NCI-H460 (cell line): ENCODE results near the gene MBD6. TPM values are rescaled to one million over a fixed set of nuclear protein-coding genes. Genes with fewer than 3 reads are reported as not detected.
"Not testable (repeated sequence)": the region's sequence is repeated elsewhere in the genome, so short reads cannot be mapped to it uniquely, and the experiment has no call there.

Experiments used
- DNase-seq: peaks from one replicate; pipeline ENCODE4 v3.0.0-alpha.2; 2016; ENCODE audit warnings: low read depth; ENCODE audit errors: extremely low read depth
- total RNA-seq: library from RNA; depleted of rRNA; stranded (reverse); fragments of >200 nt; shearing (Covaris generic); gene quantifications from 2 replicates; pipeline ENCODE4 v1.2.3, GENCODE V29; 2014

The MBD6 gene
- total RNA-seq, 1 experiment from 2014 or later = 8.3 TPM

DNA sequence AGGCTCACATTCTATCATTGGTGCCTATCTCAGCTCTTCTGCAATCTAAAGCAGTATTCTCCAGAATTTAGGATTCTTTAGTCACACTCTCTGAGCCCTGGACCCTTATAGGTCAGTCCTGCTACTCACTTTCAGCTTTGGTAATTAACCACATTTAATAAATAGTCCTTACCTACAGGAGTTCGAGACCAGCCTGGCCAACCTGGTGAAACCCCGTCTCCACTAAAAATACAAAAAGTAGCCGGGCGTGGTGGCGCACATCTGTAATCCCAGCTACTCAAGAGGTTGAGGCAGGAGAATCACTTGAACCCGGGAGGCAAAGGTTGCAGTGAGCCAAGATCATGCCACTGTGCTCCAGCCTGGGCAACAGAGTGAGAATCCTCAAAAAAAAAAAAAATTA lies 8.9 kb upstream of the MBD6 start:
- not testable (repeated sequence) for DNase-seq

DNA sequence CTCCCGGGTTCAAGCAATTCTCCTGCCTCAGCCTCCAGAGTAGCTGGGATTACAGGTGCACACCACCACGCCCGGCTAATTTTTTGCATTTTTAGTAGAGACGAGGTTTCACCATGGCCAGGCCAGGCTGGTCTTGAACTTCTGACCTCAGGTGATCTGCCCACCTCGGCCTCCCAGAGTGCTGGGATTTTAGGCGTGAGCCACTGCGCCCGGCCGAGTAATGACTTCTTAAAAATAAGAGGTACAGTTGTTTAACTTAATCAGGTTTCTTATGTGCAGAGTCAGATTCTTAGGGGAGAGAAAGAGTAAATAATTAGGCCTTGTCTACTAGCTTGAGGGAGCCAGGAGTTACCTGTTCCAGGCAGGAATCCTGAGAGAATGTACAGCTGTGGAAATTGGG lies 8.4 kb upstream of the MBD6 start:
- DNase-seq = not testable (repeated sequence)

DNA sequence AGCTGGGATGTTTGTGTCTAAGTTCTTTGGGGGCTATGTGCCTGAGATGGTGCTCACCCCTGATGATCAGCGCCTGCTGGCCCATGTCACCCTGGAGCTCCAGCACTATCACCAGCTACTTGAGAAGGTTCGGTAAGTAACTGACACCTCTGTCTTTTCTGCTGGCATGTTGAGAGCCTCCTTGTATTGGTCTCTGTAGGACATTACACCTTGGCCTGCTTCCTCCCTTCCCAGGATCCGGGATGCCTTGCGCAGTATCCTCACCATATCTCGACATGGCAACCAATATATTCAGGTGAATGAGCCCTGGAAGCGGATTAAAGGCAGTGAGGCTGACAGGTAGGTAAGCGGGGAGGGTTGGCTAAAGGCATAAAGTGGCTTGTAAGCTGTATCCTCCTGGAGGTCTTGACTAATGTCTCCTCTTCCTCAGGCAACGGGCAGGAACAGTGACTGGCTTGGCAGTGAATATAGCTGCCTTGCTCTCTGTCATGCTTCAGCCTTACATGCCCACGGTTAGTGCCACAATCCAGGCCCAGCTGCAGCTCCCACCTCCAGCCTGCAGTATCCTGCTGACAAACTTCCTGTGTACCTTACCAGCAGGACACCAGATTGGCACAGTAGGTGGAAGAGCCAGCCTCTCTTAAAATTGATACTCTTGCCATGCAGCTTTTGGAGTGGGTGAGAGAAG lies 7.8 kb upstream of the MBD6 start:
- no peak for DNase-seq

- no peak for DNase-seq
Measured at GRCh38 chr12:57515408-57515933, 7.2 kb upstream of the MBD6 start.

DNA sequence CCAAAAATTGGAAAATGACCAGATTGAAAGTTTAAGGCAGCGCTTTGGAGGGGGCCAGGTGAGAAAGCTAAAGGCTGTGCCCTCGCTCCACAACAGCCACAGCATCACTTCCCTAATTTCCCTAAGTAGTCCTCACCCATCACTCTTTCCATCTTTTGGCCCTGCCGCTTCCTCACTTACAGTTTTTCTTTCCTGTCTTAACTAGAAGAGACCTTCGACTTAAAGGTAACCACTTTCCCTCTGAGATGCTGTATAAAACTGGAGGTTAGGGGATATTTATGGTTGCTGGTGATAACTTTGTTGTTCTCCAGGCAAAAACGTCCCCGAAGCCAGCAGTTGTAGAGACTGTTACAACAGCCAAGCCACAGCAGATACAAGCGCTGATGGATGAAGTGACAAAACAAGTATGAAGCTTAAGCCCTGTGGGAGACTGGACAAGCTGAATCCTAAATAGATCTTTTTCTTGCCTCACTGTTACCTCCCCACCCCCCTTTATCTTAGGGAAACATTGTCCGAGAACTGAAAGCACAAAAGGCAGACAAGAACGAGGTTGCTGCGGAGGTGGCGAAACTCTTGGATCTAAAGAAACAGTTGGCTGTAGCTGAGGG lies 6.6 kb upstream of the MBD6 start:
- no peak for DNase-seq

- no peak for DNase-seq
Measured at GRCh38 chr12:57516617-57517153, 5.9 kb upstream of the MBD6 start.

DNA sequence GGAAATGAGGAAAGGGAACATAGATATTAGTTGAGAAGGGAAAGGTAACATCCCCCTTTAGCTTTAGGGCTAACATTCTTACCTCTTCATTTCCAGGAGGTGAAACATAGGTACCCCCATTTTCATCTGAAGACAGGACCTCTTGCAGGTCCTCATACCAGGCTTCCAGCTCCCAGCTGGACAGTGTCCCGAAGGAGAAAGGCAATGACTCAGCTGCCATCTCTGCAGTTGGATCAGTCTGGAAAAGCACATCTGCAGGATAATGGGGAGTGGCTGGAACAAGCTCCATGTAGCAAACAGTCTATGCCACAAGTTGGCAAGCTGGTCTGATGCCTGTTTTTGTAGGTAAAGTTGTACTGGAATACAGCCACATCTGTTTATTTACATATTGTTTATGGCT lies 5.4 kb upstream of the MBD6 start:
- no peak for DNase-seq

DNA sequence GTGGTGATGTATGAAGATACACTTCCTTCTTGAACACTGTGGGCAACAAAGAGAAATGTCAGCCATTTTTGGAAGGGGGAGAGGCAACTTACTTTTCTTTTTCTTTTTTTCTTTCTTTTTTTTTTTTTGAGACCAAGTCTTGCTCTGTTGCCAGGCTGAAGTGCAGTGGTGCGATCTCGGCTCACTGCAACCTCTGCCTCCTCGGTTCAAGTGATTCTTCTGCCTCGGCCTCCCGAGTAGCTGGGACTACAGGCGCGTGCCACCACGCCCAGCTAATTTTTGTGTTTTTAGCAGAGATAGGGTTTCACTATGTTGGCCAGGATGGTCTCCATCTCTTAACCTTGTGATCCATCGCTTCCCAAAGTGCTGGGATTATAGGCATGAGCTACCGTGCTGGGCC lies 4.9 kb upstream of the MBD6 start:
- DNase-seq = not testable (repeated sequence)

DNA sequence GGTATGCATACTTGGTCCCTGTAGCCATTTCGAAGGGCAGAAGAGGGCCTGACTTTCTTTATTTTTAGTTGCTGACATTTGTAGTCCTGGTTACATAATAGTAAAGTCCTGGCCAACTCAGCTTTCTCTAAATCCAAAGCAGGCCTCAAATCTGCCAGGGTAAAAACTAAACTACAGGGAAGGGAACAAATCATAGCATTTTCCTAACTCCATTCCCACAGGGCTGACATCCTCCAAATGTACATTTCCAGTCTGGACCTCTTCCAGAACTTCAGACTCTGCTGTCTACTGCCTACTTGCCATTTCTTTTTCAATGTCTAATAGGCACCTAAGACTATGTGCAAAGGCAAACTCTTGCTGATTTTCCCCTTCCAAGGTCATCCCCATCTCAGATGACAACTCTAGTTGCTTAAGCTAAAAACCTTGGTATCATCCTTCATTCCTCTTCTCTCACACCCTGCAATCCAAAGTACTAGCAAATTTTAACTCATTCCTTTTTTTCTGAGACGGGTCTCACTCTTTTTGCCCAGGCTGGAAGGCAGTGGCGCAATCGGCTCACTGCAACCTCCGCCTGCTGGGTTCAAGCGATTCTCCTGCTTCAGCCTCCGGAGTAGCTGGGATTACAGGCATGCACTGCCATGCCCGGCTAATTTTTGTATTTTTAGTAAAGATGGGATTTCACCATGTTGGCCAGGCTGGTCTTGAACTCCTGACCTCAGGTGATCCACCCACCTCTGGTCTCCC lies 4.3 kb upstream of the MBD6 start:
- DNase-seq = no peak

- DNase-seq = peak; percentile 44
Measured at GRCh38 chr12:57518920-57519795, 3.5 kb upstream of the MBD6 start.

DNA sequence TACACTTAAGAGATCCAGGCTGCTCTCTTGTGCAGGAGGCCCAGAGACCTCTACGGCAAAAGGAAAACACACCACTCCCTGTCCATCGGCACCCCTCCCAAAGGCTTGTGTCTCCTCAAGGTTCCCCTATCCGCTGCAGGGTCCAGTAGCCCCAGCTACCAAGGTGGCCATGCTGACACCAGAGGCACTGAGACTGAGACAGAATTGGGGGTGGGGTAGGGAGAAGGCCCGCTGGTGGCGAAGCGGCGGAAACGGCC lies 2.9 kb upstream of the MBD6 start:
- no peak for DNase-seq

- peak; percentile 99 for DNase-seq
Measured at GRCh38 chr12:57520053-57520818, 2.4 kb upstream of the MBD6 start, which contains the start of gene DDIT3. TSS of gene DDIT3 (minus strand) at chr12:57520514. CDS start at chr12:57517406, 3,108 bp downstream.

DNA sequence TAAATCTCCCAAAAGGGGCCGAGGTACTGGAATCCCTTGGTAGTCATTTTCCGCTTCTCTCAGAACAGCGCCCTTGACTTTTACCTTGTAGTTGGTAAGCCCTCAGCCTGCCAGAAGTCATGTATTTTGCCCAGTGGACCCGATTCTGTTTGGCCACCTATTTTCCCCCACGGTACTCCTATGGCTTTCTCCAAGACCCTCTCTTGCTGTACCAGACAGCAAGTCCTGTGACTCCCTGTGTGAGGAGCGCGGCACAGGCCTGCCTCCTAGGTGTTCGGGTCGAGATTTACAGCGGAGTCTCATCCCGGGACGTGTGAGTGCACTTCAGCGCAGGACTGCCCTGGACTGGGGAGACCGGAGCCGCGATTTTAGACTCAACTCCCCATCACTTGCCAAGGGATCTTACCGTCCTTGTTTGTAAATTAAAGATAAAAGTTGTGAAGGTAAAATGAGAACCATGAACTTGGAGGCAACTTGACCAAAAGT lies 1.1 kb upstream of the MBD6 start:
- DNase-seq = peak; percentile 54

DNA sequence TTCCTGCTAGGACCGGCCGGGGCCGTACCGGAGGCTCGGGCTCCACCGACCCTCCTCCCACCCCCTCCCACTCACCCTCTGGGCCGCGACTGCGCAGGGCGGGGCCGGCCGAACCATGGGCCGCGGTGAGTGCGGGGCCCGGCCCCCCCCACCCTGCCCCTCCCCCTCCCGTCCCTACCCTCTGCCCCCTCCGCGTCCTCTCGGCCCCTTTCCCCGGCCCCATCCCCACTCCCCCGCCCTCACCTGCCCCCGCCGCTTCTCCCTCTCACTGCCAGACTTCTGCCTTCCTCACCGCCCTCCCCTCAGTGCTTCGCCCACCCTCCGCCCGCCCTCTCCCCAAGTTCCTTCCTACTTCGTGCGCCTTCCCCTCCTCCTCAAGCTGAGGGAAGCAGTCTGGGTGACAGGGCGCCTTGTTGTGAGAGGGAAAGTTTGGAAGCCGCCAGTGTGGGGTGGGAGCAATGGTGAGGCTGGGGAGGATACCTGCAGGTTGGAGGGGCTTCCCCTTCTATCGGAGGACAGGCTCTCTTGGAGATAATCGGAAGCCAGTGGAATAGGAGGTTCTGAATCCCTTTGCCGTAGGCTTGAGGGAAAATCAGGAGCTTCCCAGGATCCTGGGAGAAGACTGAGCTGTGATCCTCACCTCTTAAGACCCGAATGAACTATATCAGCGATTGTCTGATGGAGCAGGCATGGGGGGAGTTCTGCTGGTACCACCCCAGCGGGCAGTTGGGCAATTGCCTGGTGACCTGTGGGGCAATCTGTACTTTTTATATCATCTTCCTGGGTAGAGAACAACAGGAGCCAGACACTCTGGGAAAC lies 472 bp downstream of the MBD6 start:
- no peak for DNase-seq

- no peak for DNase-seq
Measured at GRCh38 chr12:57523706-57524614, 1.3 kb downstream of the MBD6 start.

DNA sequence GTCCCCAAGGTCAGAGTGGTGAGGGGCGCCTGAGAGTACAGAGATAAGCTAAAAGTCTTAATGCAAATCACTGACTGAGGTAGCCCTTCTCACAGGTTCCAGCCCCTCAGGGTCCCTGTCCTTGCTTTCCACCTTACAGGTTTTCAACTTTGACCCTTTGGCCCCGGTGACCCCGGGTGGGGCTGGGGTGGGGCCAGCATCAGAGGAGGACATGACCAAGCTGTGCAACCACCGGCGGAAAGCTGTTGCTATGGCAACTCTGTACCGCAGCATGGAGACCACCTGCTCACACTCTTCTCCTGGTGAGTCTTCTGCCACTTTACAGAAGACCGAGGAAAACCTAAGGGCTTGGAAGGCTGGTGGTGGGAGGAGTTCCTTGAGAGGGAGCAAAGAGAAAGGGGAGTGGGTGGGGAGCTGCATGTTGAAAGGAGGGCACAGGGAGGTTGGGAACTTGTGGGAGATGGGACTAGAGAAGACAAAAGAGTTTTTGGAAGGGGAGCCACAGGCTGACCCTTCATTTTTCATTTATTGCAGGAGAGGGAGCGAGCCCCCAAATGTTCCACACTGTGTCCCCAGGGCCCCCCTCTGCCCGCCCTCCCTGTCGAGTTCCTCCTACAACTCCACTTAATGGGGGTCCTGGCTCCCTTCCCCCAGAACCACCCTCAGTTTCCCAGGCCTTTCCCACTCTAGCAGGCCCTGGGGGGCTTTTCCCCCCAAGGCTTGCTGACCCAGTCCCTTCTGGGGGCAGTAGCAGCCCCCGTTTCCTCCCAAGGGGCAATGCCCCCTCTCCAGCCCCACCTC lies 2.4 kb downstream of the MBD6 start:
- DNase-seq = no peak
